Activated T-cell treated with anti-CD3 and anti-CD28 coated beads, Interleukin-2, amount 50 U/mL, for 24 hours (primary cell): ENCODE results near the gene DLEC1.

Experiments
- DNase-seq: peaks from one replicate; pipeline ENCODE4 v3.0.0-alpha.2; 2020
- H3K27ac Mint-ChIP-seq: 2 replicates; pipeline ENCODE4 v1.8.0; 2020; ENCODE audit warnings: mild to moderate bottlenecking, mixed read lengths
- H3K27me3 Mint-ChIP-seq: 2 replicates; pipeline ENCODE4 v1.8.0; 2020; ENCODE audit warnings: mixed read lengths
- H3K36me3 Mint-ChIP-seq: 2 replicates; pipeline ENCODE4 v1.8.0; 2020; ENCODE audit warnings: low read depth, mixed read lengths
- H3K4me1 Mint-ChIP-seq: 2 replicates; pipeline ENCODE4 v1.8.0; 2020; ENCODE audit warnings: low read depth, mixed read lengths
- H3K4me3 Mint-ChIP-seq: 2 replicates; pipeline ENCODE4 v1.8.0; 2020; ENCODE audit warnings: mild to moderate bottlenecking, moderate library complexity, mixed read lengths
- H3K9me3 Mint-ChIP-seq: 2 replicates; pipeline ENCODE4 v1.8.0; 2020; ENCODE audit warnings: mixed read lengths

The DLEC1 gene

GRCh38 chr3:38088126-38089078 is 49.4 kb downstream of the DLEC1 start:
- H3K9me3 Mint-ChIP-seq = peaks cover 7% of the 10 kb centered on the region
- no peak overlapping the region for H3K27ac Mint-ChIP-seq

GRCh38 chr3:38089163-38089562 is 50.2 kb downstream of the DLEC1 start:
- H3K27ac Mint-ChIP-seq = no peak overlapping the region
- H3K36me3 Mint-ChIP-seq = no peaks in the 10 kb centered on the region
- H3K4me1 Mint-ChIP-seq = no peaks in the 10 kb centered on the region
- H3K27me3 Mint-ChIP-seq = no peaks in the 10 kb centered on the region
- no peak overlapping the region for H3K4me3 Mint-ChIP-seq
- DNase-seq = no peak
- peaks cover 3% of the 10 kb centered on the region for H3K9me3 Mint-ChIP-seq

More at GRCh38 chr3:38088126-38089078, 49.4 kb downstream of the DLEC1 start:
- no peak for DNase-seq
- H3K36me3 Mint-ChIP-seq = peaks cover 2% of the 10 kb centered on the region
- H3K4me3 Mint-ChIP-seq = no peak overlapping the region
- H3K27me3 Mint-ChIP-seq = no peaks in the 10 kb centered on the region
- no peaks in the 10 kb centered on the region for H3K4me1 Mint-ChIP-seq

DNA sequence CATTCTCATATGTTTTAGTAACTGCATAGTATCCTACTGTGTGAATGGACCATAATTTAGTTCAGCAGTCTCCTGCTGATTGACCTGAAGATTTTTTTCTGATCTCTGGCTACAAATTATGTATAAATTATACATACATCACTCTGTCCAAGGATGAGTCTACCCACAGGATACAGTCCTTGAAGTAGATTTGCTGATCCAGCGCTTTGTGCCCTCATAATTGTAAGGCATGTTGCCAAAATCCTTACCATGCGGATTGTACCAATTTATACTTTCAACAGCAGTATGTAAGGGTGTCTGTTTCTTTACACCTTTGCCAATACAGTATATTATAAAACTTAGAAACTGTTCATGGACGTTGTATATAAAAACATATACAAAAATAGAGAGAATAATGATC is 51.4 kb downstream of the DLEC1 start:
- H3K27ac Mint-ChIP-seq = no peak overlapping the region
- H3K27me3 Mint-ChIP-seq = no peaks in the 10 kb centered on the region
- DNase-seq = no peak
- H3K4me1 Mint-ChIP-seq = no peaks in the 10 kb centered on the region
- H3K9me3 Mint-ChIP-seq = no peaks in the 10 kb centered on the region
- H3K36me3 Mint-ChIP-seq = no peaks in the 10 kb centered on the region
- no peak overlapping the region for H3K4me3 Mint-ChIP-seq

DNA sequence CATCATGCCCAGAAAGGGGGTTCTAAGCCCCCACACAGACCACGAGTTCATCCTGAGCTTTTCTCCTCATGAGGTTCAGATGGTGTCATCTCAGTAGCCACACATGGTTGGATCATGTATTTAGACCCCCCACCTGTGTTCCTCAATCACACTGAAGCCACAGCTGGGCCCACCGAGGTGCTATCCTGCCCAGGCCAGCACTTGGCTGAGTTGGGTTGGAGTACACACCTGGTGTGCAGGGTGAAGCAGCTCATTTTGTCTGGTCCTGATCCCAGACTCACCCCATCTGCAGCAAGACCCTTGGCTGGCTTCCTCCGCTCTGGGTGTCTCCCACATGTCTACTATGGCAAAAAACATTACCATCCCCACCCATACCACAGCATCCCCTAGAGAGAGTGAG is 56.0 kb downstream of the DLEC1 start:
- Mint-ChIP-seq H3K36me3 (no peaks in the 10 kb centered on the region), H3K4me3 (no peak overlapping the region), H3K27me3 (no peaks in the 10 kb centered on the region), H3K27ac (no peak overlapping the region), H3K4me1 (no peaks in the 10 kb centered on the region), H3K9me3 (no peaks in the 10 kb centered on the region)
- DNase-seq = no peak

DNA sequence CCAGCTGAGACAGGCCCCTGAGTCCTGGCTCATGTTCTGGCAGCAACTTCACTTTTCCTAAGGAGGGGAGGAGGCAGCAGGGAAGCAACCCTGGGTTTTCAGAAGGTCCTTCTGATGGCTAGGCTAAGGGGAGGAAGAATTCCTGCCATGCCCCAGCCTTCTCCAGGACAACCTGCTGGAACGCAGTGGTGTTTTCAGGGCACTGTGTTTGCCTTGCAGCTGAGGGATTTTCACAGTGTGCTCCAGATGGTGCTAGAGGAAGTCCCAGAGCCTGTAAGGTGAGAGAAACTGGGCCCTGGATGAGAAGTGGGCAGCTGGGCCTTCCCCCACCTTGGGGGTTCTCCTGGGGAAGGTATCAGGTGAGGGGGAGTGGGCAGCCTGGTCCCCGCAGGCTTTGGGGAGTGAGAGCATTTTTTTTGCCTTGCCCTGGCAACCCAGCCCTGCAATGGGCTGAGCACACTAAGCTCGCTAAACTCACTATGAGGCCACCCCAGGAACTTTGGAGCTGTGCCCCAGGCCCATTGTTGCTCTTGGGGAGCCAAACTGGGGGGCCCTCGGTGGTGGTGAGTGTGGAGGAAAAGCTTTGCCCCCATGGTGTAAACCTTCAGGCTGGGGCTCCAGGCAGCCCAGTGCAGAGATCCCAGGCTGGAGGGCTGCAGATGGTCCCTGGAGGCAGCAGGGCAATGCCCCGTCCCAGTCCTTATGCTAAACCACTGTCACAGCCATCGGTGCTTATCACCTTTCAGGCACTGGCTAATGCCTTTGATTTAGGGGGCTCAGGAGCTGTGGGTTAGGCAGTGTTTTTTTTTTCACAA is 56.9 kb downstream of the DLEC1 start:
- H3K27ac Mint-ChIP-seq = no peak overlapping the region
- H3K4me1 Mint-ChIP-seq = no peaks in the 10 kb centered on the region
- no peaks in the 10 kb centered on the region for H3K36me3 Mint-ChIP-seq
- DNase-seq = no peak
- no peak overlapping the region for H3K4me3 Mint-ChIP-seq
- H3K9me3 Mint-ChIP-seq = no peaks in the 10 kb centered on the region
- no peaks in the 10 kb centered on the region for H3K27me3 Mint-ChIP-seq

- Mint-ChIP-seq H3K27me3 (no peaks in the 10 kb centered on the region), H3K4me3 (no peak overlapping the region), H3K4me1 (no peaks in the 10 kb centered on the region), H3K27ac (no peak overlapping the region), H3K36me3 (no peaks in the 10 kb centered on the region), H3K9me3 (no peaks in the 10 kb centered on the region)
- no peak for DNase-seq
Measured at GRCh38 chr3:38097446-38098375, 58.7 kb downstream of the DLEC1 start.

DNA sequence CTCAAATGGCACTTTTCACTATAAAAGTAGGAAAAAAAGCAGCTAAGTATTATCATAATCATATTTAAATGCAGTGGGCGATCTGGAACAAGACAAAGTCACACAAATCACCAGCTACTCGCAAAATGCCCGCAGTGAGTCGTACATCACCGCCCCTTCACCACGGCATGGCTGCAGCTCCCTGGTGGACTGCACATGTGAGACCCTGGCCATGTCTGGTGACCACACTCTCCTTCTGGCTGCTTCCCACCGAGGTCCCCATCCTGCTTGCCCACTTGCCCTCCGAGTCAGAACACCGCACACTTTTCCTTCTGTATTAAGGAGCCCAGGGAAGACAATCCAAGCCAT is 59.3 kb downstream of the DLEC1 start:
- no peak overlapping the region for H3K27ac Mint-ChIP-seq
- H3K36me3 Mint-ChIP-seq = no peaks in the 10 kb centered on the region
- H3K4me3 Mint-ChIP-seq = no peak overlapping the region
- H3K27me3 Mint-ChIP-seq = no peaks in the 10 kb centered on the region
- DNase-seq = no peak
- H3K4me1 Mint-ChIP-seq = no peaks in the 10 kb centered on the region
- no peaks in the 10 kb centered on the region for H3K9me3 Mint-ChIP-seq

- no peak for DNase-seq
- Mint-ChIP-seq H3K4me3 (no peak overlapping the region), H3K27ac (no peak overlapping the region), H3K27me3 (no peaks in the 10 kb centered on the region), H3K36me3 (no peaks in the 10 kb centered on the region), H3K9me3 (no peaks in the 10 kb centered on the region), H3K4me1 (no peaks in the 10 kb centered on the region)
Measured at GRCh38 chr3:38099518-38099917, 60.5 kb downstream of the DLEC1 start.

- no peaks in the 10 kb centered on the region for H3K36me3 Mint-ChIP-seq
- no peak for DNase-seq
- H3K4me1 Mint-ChIP-seq = no peaks in the 10 kb centered on the region
- H3K27ac Mint-ChIP-seq = no peak overlapping the region
- H3K9me3 Mint-ChIP-seq = peaks cover 6% of the 10 kb centered on the region
- H3K27me3 Mint-ChIP-seq = no peaks in the 10 kb centered on the region
- H3K4me3 Mint-ChIP-seq = no peak overlapping the region
Measured at GRCh38 chr3:38100498-38100897, 61.5 kb downstream of the DLEC1 start.

DNA sequence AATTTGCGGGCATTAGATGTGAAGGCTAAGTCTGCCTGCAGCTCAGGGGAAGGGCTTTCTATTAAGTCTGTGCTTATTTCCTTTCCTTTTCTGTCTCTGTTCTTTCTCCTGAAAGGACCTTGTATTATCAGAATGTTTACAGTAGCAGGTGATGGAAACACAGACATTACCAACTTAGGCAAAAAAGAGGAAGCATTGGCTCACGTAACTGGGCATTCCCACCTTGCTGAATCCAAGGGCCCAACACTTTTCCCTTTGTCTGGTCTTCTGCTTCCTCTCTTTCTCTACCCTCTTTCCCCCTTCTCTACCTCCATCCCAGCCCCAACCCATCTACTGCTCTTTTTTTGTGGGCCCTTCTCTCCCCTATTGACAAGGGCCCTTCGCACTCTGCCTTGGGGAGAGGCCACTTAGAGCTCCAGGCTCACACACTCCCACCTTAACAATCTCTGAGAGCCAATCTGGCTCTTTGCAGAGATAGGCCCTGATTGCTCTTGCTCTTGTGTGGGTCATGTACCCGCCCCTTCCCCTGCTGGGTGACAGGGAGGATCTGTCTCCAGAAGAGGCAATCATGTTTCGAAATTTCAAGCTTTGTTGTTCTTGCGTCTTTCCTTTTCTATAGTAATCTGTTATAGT is 62.9 kb downstream of the DLEC1 start:
- Mint-ChIP-seq H3K9me3 (peaks cover 8% of the 10 kb centered on the region), H3K27me3 (no peaks in the 10 kb centered on the region), H3K4me3 (no peak overlapping the region), H3K4me1 (no peaks in the 10 kb centered on the region), H3K27ac (no peak overlapping the region), H3K36me3 (no peaks in the 10 kb centered on the region)
- no peak for DNase-seq

GRCh38 chr3:38102444-38102814 is 63.4 kb downstream of the DLEC1 start:
- H3K9me3 Mint-ChIP-seq = peaks cover 8% of the 10 kb centered on the region
- no peak overlapping the region for H3K4me3 Mint-ChIP-seq
- no peaks in the 10 kb centered on the region for H3K4me1 Mint-ChIP-seq
- no peak for DNase-seq
- H3K36me3 Mint-ChIP-seq = no peaks in the 10 kb centered on the region
- no peaks in the 10 kb centered on the region for H3K27me3 Mint-ChIP-seq
- H3K27ac Mint-ChIP-seq = no peak overlapping the region

GRCh38 chr3:38105525-38105924 is 66.5 kb downstream of the DLEC1 start:
- Mint-ChIP-seq H3K4me1 (no peaks in the 10 kb centered on the region), H3K4me3 (no peak overlapping the region), H3K36me3 (no peaks in the 10 kb centered on the region), H3K27ac (no peak overlapping the region), H3K27me3 (no peaks in the 10 kb centered on the region), H3K9me3 (peaks cover 8% of the 10 kb centered on the region)
- no peak for DNase-seq

- no peak overlapping the region for H3K27ac Mint-ChIP-seq
- no peak for DNase-seq
- peaks cover 8% of the 10 kb centered on the region for H3K9me3 Mint-ChIP-seq
- H3K27me3 Mint-ChIP-seq = no peaks in the 10 kb centered on the region
- H3K36me3 Mint-ChIP-seq = no peaks in the 10 kb centered on the region
- H3K4me1 Mint-ChIP-seq = no peaks in the 10 kb centered on the region
- no peak overlapping the region for H3K4me3 Mint-ChIP-seq
Measured at GRCh38 chr3:38107911-38108648, 69.1 kb downstream of the DLEC1 start.
